IMR-90 (cell line): ENCODE measurements around the gene NFYC.

ENCODE experiments used
- BHLHE40 ChIP-seq: fragments of 150-350 bp; IDR thresholded peaks from 2 replicates; pipeline ENCODE4 v1.6.1; 2016; ENCODE audit warnings: mild to moderate bottlenecking, low read depth, low read length
- CEBPB ChIP-seq: IDR thresholded peaks from 2 replicates; pipeline ENCODE4 v1.6.1; 2012; ENCODE audit warnings: low read depth, low read length, improper control_type of control experiment
- CHD1 ChIP-seq: IDR thresholded peaks from 2 replicates; pipeline ENCODE4 v1.6.1; 2012; ENCODE audit warnings: low read depth, low read length, improper control_type of control experiment
- MAFK ChIP-seq: IDR thresholded peaks from 2 replicates; pipeline ENCODE4 v1.6.1; 2012; ENCODE audit warnings: low read depth, low read length, improper control_type of control experiment
- MAZ ChIP-seq: IDR thresholded peaks from 2 replicates; pipeline ENCODE4 v1.6.1; 2012; ENCODE audit warnings: low read depth, mild to moderate bottlenecking, low read length, improper control_type of control experiment, moderate library complexity, borderline replicate concordance
- MXI1 ChIP-seq: IDR thresholded peaks from 2 replicates; pipeline ENCODE4 v1.6.1; 2012; ENCODE audit warnings: low read depth, mild to moderate bottlenecking, low read length, moderate library complexity, borderline replicate concordance
- NFE2L2 ChIP-seq: fragments of 150-350 bp; IDR thresholded peaks from 2 replicates; pipeline ENCODE4 v1.6.1; 2016; ENCODE audit warnings: low read depth, mild to moderate bottlenecking, low read length
- POLR2A ChIP-seq: IDR thresholded peaks from 2 replicates; pipeline ENCODE4 v1.6.1; 2012; ENCODE audit warnings: mild to moderate bottlenecking, low read depth, low read length
- RAD21 ChIP-seq: IDR thresholded peaks from 2 replicates; pipeline ENCODE4 v1.6.1; 2012; ENCODE audit warnings: low read length, improper control_type of control experiment
- RFX5 ChIP-seq: IDR thresholded peaks from 2 replicates; pipeline ENCODE4 v1.8.0; 2012; ENCODE audit warnings: low read depth, mild to moderate bottlenecking, low read length, moderate library complexity
- SMC3 ChIP-seq: fragments of 150-350 bp; IDR thresholded peaks from 2 replicates; pipeline ENCODE4 v1.6.1; 2016; ENCODE audit warnings: low read depth, mild to moderate bottlenecking, antibody characterized with exemption, low read length, moderate library complexity
- TF ChIP-seq, protein P1 (sequence below): conservative IDR thresholded peaks from 2 replicates; pipeline ENCODE4 v1.5.1; 2012; ENCODE audit warnings: mild to moderate bottlenecking, low read depth, low read length, improper control_type of control experiment
- TF ChIP-seq, protein P2 (sequence below): fragments of 150-350 bp; IDR thresholded peaks from 2 replicates; pipeline ENCODE4 v1.6.1; 2016; ENCODE audit warnings: low read depth, mild to moderate bottlenecking, low read length, moderate library complexity, borderline replicate concordance

DNA sequence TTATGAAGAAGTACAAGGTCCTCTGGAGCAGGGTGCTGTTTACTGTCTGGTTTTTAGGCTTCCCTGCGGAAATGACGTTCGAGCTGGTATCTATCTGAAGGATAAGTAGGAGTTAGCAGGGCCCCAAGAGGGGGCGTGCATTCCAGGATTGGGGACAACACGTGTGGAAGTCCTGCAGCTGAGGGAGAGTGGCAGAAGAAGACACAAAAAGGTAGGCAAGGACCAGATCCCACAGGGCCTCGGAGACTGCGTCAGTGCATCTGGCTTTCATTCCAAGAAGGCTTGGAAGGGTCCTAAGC, 31.9 kb upstream of the NFYC start:
- TF ChIP-seq, protein P1, sequence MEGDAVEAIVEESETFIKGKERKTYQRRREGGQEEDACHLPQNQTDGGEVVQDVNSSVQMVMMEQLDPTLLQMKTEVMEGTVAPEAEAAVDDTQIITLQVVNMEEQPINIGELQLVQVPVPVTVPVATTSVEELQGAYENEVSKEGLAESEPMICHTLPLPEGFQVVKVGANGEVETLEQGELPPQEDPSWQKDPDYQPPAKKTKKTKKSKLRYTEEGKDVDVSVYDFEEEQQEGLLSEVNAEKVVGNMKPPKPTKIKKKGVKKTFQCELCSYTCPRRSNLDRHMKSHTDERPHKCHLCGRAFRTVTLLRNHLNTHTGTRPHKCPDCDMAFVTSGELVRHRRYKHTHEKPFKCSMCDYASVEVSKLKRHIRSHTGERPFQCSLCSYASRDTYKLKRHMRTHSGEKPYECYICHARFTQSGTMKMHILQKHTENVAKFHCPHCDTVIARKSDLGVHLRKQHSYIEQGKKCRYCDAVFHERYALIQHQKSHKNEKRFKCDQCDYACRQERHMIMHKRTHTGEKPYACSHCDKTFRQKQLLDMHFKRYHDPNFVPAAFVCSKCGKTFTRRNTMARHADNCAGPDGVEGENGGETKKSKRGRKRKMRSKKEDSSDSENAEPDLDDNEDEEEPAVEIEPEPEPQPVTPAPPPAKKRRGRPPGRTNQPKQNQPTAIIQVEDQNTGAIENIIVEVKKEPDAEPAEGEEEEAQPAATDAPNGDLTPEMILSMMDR, result no peak
- TF ChIP-seq MXI1 (no peak), POLR2A (no peak), NFE2L2 (no peak), MAZ (no peak), CEBPB (no peak), RAD21 (no peak), SMC3 (no peak), CHD1 (no peak), BHLHE40 (no peak), RFX5 (no peak), MAFK (no peak)
- TF ChIP-seq, protein P2, sequence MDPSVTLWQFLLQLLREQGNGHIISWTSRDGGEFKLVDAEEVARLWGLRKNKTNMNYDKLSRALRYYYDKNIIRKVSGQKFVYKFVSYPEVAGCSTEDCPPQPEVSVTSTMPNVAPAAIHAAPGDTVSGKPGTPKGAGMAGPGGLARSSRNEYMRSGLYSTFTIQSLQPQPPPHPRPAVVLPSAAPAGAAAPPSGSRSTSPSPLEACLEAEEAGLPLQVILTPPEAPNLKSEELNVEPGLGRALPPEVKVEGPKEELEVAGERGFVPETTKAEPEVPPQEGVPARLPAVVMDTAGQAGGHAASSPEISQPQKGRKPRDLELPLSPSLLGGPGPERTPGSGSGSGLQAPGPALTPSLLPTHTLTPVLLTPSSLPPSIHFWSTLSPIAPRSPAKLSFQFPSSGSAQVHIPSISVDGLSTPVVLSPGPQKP, result no peak
